Muscle of back (tissue), 11 donors: ENCODE data around the gene SH3PXD2A. TPM values are rescaled to one million over a fixed set of nuclear protein-coding genes. Genes with fewer than 3 reads are reported as not detected.
"Not testable (repeated sequence)": the region's sequence is repeated elsewhere in the genome, so short reads cannot be mapped to it uniquely, and the experiment has no call there.

Experiments used
- DNase-seq, 3 donors: peaks; one replicate each; pipeline versions ENCODE4 v3.0.0 to v3.0.0-alpha.2; 2013
- polyA plus RNA-seq, 10 donors: library from polyadenylated mRNA; unstranded; fragments of 120-200 nt; gene quantifications; one replicate each; pipeline ENCODE4 v1.2.1, GENCODE V29; 2013; ENCODE audit not compliant: insufficient read length in 10 of 10

SH3PXD2A gene
- polyA plus RNA-seq, 10 donors = 72.3 to 88.0 (median 76.6) TPM

- DNase-seq = no peak
Measured at GRCh38 chr10:103669944-103670343, 185.4 kb downstream of the SH3PXD2A start.

- DNase-seq = no peak
Measured at GRCh38 chr10:103669243-103669929, 186.0 kb downstream of the SH3PXD2A start.

DNA sequence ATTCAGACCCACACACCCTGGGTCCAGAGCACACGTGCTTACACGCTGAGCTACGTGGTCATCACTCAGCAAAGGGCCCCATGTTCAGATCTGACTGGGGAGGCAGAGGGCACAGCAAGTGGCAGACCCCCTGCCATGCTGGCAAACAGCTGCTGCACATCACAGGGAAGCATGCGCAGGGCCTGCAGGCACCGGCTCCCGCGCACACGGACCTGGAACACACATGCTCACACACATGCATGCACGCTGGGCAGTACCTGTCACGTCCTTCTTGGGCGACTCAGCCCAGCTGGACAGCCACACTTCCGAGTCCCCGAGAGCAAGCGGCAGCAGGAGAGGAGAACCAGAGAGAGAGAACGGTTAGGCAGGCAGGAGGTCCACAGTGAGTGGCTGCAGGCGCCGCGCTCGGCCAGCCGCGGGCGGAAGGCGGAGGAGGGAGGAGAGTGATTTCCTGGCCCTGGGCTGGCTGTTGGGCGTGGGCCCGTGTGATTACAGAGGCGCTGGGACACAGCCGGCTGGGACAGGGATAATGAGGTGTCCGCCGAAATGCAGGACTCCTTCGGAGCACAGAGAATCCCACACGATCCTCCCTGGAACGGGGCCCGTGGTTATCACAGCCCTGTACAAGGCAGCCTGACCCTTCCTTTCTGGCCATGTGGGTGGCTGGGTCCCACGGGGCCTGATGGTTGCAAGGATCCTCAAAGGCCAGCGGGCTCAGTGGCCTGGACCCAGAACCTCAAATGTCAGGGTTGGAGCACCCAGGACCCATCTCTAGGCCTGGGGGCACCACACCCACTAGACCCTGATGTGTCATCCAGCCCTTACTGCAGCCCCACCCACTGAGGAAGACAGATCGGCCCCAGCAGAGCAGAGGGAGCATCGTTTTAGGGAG is 186.8 kb downstream of the SH3PXD2A start:
- DNase-seq = peak in 2 of 3 donors; percentile 83 to 93

GRCh38 chr10:103667356-103667755 is 188.0 kb downstream of the SH3PXD2A start:
- DNase-seq = peak in 2 of 3 donors; percentile 92 to 96

- no peak for DNase-seq
Measured at GRCh38 chr10:103666762-103667150, 188.6 kb downstream of the SH3PXD2A start.

- DNase-seq = peak in 1 of 3 donors; percentile 63
Measured at GRCh38 chr10:103666087-103666761, 189.2 kb downstream of the SH3PXD2A start.

DNA sequence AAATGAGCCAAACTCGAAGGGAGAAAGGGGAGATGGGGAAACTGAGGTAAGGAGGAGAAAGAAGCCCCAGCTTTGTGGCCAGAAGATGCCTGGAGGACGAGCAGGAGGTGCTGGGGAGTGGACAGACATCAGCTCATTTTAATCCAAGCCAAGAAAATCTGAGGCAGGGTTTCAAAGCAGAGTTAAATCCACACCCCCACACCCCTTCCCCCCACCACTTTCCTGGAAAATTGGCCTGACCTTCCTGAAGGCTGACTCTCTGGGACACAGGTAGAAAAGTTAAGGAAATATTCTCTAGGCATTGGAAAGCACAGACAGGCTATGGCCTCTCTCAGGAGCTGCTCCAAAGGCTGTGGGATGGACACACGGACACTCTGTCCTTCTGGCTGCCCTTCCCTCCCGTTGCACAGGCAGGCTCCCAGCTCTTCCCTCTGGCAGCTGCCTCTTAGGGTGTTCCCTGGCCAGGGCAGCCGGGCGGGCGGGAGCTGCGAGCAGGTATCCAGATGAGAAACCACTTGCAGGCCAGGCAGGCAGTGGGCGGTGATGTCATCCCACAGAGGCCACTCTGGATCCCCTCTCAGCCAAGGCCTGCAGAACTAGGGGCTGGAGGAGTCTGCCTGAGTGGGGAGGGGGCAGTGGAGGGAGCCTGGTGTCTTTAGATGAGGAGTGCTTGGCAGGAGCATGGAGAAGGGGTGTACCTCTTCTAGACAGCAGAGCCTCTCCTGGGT is 190.1 kb downstream of the SH3PXD2A start:
- peak in 2 of 3 donors; percentile 61 to 87 for DNase-seq

DNA sequence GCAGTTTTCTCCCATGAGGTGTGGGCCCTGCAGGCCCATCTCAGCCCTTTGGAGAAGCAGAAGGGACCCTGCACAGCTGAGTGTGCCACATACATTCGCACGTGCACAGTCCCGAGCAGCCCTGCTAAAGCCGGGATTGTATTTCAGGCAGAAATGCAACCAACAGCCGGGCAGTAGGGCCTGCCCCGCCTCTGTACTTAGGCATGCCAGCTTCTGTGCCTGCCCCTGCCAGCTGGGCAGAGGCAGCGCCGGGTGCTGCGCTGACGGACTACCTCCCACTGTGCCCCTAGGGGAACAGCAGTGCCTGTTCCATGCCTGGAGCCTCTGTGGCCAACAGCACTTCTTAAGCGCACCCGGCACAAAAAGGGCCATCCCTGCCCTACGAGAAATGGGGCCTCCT is 191.6 kb downstream of the SH3PXD2A start:
- peak in 2 of 3 donors; percentile 65 to 75 for DNase-seq

DNA sequence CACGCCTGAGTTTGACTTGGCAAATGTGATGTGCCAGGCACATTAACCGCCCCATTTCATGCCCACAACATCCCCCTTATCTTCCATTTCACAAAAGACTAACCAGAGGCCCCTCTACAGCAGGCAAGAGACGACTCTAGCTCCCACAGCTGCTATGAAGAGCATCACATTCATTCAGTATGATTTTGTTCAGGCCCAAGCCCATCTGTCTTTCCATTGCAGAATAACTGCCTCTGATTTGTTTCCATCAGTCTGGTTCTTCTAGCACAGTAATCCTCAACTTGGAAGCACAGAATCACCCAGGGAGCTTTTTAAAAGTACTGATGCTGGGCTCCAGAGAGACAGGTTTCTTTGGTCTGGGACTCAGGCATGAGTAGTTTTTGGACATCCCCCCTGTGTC is 192.1 kb downstream of the SH3PXD2A start:
- peak in 1 of 3 donors; percentile 69 for DNase-seq

DNA sequence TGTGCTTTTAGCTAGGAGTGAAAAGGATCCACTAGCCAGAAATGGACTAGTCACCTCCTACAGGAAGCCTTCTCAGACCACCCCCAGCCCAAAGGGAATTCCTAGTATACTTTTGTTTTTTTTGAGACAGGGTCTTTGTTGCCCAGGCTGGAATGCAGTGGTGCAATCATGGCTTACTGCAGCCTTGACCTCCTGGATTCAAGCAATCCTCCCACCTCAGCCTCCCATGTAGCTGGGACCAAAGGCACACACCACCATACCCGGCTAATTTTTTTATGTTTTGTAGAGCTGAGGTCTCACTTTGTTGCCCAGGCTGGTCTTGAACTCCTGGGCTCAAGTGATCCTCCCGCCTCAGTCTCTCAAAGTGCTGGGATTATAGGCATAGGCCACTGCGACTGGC is 192.7 kb downstream of the SH3PXD2A start:
- DNase-seq = not testable (repeated sequence)

- peak; percentile 93 to 97 (median 96) for DNase-seq
Measured at GRCh38 chr10:103661198-103661950, 194.0 kb downstream of the SH3PXD2A start.

- peak in 2 of 3 donors; percentile 52 to 82 for DNase-seq
Measured at GRCh38 chr10:103660364-103661197, 194.8 kb downstream of the SH3PXD2A start.

- peak; percentile 77 to 89 (median 82) for DNase-seq
Measured at GRCh38 chr10:103659674-103660363, 195.6 kb downstream of the SH3PXD2A start.

DNA sequence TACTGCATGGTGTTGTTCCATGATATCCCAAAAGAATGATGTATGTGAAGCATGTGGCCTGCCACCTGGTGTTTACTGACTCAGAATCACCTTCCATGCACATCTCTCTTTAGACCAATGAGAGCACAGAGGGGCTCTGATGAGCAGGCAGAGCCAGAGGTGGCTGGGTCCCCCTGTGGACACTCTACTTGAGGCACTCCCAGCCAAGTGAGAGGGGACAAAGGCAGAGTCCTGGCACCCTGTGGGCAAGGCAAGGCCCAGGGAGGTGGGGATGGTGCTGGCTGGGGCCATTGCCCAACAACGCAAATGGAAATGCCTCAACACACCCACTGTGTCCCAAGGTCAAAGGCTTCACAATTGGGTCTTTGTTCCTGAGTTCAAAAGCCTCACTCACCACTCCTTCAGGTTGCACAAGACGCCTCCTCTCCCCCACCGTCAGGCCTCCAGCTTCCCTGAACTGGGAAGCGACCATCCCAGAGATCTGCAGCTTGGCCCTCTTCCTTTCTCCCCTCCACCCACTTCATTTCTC is 197.3 kb downstream of the SH3PXD2A start:
- DNase-seq = no peak

DNA sequence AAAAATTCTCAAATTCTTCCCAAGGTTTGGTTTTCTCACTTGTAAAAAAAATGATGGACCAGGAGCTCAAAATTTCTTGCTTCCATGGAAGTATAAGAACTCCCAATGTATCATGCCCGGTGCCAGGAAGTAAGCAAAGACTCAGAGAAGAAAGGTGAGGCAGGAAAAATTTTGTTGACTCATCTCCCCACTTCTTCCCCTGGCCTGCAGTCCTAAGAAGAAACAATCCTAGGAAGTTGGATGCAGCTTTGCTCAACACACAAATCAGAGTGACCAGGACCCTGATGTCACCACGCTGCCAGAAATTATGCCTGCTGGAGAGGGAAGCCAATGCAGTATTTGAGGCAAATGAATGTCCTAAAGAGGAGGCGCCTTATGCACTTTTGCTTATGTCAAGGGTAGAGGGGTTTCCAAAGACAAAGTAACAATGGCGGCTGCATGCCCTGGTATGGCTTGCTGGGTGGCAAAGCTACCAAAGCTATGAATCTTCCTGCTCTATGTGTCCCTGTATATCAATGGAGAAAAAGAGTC is 198.2 kb downstream of the SH3PXD2A start:
- no peak for DNase-seq

GRCh38 chr10:103654925-103655324 is 200.5 kb downstream of the SH3PXD2A start:
- DNase-seq = no peak

DNA sequence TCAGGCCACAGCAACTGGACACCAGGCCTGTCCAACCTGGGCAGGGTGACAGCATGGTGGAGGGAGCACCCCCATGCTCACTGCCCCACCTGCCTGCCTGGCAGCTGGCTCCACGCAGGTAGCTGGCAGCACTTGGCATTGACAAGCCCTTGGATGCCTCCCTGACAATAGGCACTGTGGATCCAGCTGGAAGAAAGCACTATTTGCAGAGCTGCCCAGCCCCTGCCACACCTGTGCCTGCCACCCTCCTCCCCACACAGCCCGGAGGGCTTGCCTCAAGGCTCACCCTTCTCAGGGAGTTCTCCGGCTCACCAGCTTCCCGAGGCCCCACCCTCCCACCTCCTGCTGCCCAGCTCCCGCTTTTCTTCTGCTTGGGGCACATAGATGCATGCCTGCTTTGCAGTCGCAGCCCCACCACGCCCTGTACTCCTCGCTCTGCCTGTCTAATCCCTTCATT is 201.8 kb downstream of the SH3PXD2A start:
- no peak for DNase-seq

GRCh38 chr10:103652599-103653281 is 202.6 kb downstream of the SH3PXD2A start:
- DNase-seq = no peak
